Urinary bladder (tissue), 4 donors: Measurements from ENCODE around the gene DLL4. TPM values are rescaled to one million over a fixed set of nuclear protein-coding genes. Genes with fewer than 3 reads are reported as not detected.

Experiments used
- DNase-seq: peaks from one replicate; pipeline ENCODE4 v3.0.0-alpha.2; 2015; ENCODE audit errors: extremely low spot score
- H3K27ac ChIP-seq: one replicate; pipeline ENCODE4 v1.5.1; 2013; ENCODE audit warnings: low read depth, mild to moderate bottlenecking, moderate library complexity
- H3K36me3 ChIP-seq: one replicate; pipeline ENCODE4 v1.6.1; 2013; ENCODE audit warnings: mild to moderate bottlenecking, moderate library complexity; ENCODE audit not compliant: insufficient read depth
- H3K4me1 ChIP-seq: one replicate; pipeline ENCODE4 v1.6.1; 2013; ENCODE audit warnings: mild to moderate bottlenecking, moderate library complexity; ENCODE audit not compliant: insufficient read depth
- H3K4me3 ChIP-seq: one replicate; pipeline ENCODE4 v1.5.1; 2013; ENCODE audit warnings: low read depth, low read length
- WGBS: extraction: QIAGEN DNeasy Blood & Tissue Kit; methylation state at CpG from one replicate; pipeline ENCODE4 v1.1.7; 2013; 5-methylcytosine and 5-hydroxymethylcytosine counted together
- polyA plus RNA-seq: library from polyadenylated mRNA; stranded (reverse); fragments of 200-250 nt; gene quantifications from one replicate; pipeline ENCODE4 v1.2.3, GENCODE V29; 2013
- total RNA-seq: library from RNA; depleted of rRNA; stranded (reverse); fragments of >200 nt; gene quantifications from one replicate; pipeline ENCODE4 v1.2.3, GENCODE V29; 2014
- donor health status: healthy with polysubstance abuse.
- donor health status: healthy.

The DLL4 gene
- total and polyA plus RNA-seq, 2 donors, result 11.2 to 11.8 TPM

DNA sequence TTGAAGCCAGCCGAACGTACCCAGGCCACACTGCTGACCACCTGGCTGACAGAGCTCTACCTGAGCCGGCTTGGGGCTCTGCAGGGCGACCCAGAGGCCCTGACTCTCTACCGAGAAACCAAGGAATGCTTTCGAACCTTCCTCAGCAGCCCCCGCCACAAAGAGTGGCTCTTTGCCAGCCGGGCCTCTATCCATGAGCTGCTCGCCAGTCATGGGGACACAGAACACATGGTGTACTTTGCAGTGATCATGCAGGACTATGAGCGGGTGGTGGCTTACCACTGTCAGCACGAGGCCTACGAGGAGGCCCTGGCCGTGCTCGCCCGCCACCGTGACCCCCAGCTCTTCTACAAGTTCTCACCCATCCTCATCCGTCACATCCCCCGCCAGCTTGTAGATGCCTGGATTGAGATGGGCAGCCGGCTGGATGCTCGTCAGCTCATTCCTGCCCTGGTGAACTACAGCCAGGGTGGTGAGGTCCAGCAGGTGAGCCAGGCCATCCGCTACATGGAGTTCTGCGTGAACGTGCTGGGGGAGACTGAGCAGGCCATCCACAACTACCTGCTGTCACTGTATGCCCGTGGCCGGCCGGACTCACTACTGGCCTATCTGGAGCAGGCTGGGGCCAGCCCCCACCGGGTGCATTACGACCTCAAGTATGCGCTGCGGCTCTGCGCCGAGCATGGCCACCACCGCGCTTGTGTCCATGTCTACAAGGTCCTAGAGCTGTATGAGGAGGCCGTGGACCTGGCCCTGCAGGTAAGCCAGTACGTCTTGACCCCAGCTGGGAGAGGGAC is 28.7 kb upstream of the DLL4 start:
- H3K4me1 ChIP-seq, result no peaks in the 10 kb centered on the region
- no peak overlapping the region for H3K27ac ChIP-seq
- H3K4me3 ChIP-seq, result no peak overlapping the region
- no peak for DNase-seq
- WGBS, result 87% methylated on average over 36 of the region's 36 CpGs
- H3K36me3 ChIP-seq, result peaks cover 4% of the 10 kb centered on the region

DNA sequence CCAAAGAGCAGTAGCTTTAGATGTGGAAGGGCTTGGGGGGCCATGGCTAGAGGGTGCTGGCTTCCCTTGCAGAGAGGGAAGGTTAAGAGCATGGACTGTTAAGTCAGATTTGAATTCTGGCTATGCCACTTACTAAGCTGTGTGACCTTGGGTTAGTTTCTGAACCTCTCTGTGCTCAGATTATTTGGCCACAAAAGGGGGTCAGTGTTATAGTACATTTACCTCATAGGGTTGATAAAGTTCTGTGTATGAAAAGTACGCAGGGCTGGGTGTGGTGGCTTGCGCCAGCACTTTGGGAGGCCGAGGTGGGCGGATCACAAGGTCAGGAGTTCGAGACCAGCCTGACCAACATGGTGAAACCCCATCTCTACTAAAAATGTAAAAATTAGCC is 28.1 kb upstream of the DLL4 start:
- peaks cover 4% of the 10 kb centered on the region for H3K36me3 ChIP-seq

DNA sequence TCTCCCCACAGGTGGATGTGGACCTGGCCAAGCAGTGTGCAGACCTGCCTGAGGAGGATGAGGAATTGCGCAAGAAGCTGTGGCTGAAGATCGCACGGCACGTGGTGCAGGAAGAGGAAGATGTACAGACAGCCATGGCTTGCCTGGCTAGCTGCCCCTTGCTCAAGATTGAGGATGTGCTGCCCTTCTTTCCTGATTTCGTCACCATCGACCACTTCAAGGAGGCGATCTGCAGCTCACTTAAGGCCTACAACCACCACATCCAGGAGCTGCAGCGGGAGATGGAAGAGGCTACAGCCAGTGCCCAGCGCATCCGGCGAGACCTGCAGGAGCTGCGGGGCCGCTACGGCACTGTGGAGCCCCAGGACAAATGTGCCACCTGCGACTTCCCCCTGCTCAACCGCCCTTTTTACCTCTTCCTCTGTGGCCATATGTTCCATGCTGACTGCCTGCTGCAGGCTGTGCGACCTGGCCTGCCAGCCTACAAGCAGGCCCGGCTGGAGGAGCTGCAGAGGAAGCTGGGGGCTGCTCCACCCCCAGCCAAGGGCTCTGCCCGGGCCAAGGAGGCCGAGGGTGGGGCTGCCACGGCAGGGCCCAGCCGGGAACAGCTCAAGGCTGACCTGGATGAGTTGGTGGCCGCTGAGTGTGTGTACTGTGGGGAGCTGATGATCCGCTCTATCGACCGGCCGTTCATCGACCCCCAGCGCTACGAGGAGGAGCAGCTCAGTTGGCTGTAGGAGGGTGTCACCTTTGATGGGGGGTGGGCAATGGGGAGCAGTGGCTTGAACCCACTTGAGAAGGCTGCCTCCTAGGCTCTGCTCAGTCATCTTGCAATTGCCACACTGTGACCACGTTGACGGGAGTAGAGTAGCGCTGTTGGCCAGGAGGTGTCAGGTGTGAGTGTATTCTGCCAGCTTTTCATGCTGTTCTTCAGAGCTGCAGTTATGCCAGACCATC is 26.3 kb upstream of the DLL4 start:
- no peak for DNase-seq
- Histone ChIP-seq H3K27ac (no peak overlapping the region), H3K36me3 (peaks cover 4% of the 10 kb centered on the region), H3K4me3 (no peak overlapping the region), H3K4me1 (no peaks in the 10 kb centered on the region)
- WGBS, result 83% methylated on average over 33 of the region's 33 CpGs

More for the DNA sequence above, 28.1 kb upstream of the DLL4 start:
- WGBS, result 76% methylated on average over 5 of the region's 5 CpGs
- H3K4me3 ChIP-seq, result no peak overlapping the region
- DNase-seq, result no peak
- no peak overlapping the region for H3K27ac ChIP-seq
- no peaks in the 10 kb centered on the region for H3K4me1 ChIP-seq

DNA sequence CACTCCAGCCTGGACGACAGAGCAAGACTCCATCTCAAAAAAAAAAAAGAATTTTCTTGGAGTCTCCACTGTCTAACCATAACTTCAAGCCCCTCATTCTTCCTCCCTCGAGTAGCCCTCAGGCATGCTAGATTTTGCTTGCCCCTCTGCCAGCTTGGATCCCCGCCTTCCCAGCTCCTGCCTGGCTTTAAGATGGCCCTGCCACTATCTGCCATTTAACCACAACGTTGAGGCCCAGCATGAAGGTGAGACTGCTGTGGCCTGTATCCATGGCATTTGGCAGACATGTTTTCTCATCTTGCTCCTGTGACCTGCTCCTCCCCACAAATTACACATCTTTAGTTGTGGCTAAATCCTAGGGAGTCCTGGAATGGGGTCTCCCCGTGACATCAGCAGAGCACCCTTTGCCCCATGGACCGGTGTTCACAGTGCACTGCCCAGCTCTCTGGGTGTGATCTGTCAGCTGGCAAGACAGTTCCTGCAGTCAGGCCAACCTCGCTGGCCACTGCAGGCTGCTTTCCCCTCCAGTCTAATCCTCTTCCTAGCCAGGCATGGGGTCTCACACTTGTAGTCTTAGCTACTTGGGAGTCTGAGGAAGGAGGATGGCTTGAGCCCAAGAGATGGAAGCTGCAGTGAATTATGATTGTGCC is 24.5 kb upstream of the DLL4 start:
- no peak overlapping the region for H3K27ac ChIP-seq
- H3K4me1 ChIP-seq, result no peaks in the 10 kb centered on the region
- H3K36me3 ChIP-seq, result peaks cover 4% of the 10 kb centered on the region
- H3K4me3 ChIP-seq, result no peak overlapping the region
- 73% methylated on average over 7 of the region's 7 CpGs for WGBS
- DNase-seq, result no peak

DNA sequence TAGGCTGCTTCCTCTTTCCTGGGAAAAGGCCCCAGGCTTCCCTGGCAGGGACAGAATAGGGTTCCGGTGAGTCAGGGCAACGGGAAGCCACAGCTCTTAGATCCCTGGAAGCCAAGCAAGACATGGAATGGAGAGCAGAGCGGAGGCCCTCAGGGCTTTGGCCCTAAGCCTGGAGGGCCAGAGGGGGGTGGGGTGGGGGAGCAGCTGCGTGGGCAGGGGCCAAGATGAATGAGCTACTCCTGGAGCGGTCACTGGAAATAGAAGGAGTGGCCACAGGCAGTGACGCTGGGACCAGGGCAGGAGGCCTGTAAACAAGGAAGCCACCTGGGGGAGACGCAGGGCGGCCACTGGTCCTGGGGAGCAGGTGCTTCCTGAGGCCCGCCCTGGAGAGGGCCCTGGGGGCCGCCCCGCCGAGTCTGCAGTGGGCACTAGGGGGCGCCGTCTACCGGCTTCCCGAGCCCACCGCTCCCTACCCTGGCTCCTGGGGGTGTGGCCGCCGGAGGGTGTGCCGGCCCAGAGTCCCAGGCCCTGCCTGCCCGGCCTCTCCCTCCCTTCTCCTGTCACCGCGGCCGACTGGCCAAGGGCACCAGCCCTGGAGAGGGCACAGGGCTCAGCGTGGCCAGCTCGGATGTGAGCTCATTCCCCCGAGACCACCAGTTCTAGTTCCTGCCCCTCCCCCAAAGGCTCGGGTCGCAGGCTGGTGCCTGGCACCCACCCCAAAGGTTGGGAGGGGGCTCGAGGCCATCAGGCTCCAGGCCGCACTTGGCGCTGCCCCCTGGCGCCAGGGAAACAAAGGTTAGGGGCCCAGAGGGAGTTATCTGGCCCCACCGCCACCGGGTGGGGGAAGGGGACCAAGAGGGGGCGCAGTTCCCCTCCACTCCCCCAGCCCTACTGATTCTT is 22.8 kb upstream of the DLL4 start:
- no peak for DNase-seq
- no peaks in the 10 kb centered on the region for H3K4me1 ChIP-seq
- H3K4me3 ChIP-seq, result peak overlapping the region; percentile 41
- peaks cover 4% of the 10 kb centered on the region for H3K36me3 ChIP-seq
- peak overlapping the region; percentile 92 for H3K27ac ChIP-seq
- 2% methylated on average over 36 of the region's 36 CpGs for WGBS

DNA sequence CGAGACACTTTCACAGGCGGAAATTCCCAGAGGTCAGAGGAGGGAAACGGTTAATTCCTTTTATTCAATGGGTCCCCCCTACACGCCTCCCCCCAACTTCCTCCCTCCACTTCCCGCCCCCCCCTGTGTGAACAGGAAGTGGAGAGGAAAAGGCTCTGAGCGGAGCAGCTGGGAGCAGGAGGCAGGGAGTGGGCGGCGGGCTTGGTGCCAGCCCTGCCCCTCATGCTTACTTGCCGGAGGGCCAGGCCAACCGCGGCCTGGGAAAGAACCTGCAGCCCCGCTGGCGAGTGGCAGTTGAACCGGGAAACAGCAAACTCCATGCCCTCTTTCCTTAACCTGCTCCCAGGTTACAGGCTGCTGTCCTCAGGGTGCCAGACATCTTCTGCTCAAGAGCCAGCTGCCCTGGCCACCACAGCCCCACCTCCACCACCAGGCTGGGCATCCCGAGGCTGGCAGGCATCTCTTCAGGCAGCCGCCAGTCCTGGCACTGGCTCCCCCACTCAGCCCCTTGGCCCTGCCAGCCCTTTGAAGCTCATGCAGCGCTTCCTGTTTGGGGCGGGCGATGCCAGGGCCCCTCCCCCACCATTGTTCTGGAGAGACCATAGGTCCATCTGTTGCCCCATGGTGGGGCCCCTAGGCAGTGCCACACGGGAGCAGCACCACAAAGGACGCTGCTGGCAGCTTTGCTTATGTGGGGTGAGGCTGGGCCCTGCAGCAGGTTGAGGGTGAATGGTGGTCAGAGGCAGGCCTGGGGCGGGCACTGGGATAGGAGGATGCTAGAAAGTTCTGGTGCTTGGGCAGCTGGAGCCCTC is 21.9 kb upstream of the DLL4 start:
- H3K4me3 ChIP-seq, result peak overlapping the region; percentile 41
- peaks cover 4% of the 10 kb centered on the region for H3K36me3 ChIP-seq
- DNase-seq, result no peak
- H3K27ac ChIP-seq, result peak overlapping the region; percentile 92
- 30% methylated on average over 22 of the region's 22 CpGs for WGBS
- no peaks in the 10 kb centered on the region for H3K4me1 ChIP-seq

DNA sequence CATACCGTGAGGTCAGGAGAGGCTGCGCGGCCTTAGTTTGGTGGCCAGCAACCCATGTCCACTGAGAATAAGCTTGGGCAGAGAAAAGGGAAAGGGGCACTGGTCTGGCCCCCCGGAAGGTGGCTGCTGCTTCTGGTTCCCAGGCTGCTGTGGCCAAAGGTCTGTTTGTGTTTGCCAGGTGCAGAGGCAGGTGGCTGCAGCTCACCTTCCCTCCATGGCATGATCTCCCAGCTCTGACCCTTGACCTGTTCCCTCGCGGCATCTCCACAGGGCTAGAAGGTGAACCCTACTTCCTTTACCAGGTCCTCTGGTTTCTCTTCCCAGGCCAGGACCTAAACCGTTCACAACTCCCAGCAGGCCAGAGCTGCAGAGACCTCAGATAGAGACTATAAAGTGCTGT is 21.0 kb upstream of the DLL4 start:
- peaks cover under 1% of the 10 kb centered on the region for H3K36me3 ChIP-seq
- H3K4me1 ChIP-seq, result no peaks in the 10 kb centered on the region
- DNase-seq, result no peak
- H3K27ac ChIP-seq, result no peak overlapping the region
- 89% methylated on average over 7 of the region's 7 CpGs for WGBS
- no peak overlapping the region for H3K4me3 ChIP-seq

DNA sequence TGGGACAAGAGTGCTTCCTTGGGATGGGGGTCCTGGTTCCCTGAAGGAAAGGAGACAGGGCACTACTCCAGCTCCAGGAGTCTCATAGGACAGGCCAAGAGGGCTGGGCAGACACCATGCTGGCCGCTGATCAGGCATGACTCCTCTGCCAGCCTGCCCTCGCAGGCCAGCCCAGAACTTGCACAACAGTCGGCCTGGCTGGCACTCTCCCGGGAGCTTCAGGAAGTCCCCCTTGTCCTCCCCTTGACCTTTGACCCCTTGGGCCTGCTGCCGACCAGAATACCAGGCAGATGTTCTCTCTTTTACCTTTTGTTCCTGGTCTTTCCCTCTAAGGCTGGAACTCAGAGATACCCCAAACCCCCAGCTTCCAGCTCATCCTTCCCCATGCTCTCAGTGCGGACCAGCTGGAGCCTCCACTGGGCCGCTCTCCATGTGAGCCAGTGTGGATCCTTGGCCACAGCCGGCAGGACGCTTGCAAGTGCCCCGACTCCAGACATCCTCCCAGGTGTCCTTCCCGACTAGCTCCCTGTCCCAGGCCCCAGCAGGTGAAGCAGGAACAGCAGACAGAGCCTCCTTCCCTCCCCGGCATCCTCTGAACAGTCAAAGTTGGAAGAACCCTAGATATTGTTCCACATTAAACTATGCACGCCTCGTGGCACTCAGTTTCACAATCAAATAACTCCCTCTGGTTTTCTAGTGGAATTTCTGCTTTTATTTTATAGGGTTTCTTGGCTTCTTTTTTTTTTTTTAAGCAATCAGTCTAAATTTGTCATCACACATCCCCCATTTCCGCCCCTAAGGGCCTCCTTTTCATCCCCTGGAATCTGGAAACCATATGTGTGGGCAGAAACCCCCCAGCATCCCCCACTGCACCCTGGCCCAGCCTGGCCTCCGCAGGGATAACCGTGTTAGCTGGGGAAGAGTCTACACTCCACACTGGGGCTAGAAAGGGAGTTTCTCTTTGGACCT is 19.2 kb upstream of the DLL4 start:
- no peak overlapping the region for H3K4me3 ChIP-seq
- DNase-seq, result no peak
- 69% methylated on average over 17 of the region's 17 CpGs for WGBS
- H3K27ac ChIP-seq, result no peak overlapping the region
- H3K4me1 ChIP-seq, result no peaks in the 10 kb centered on the region
- H3K36me3 ChIP-seq, result no peaks in the 10 kb centered on the region

DNA sequence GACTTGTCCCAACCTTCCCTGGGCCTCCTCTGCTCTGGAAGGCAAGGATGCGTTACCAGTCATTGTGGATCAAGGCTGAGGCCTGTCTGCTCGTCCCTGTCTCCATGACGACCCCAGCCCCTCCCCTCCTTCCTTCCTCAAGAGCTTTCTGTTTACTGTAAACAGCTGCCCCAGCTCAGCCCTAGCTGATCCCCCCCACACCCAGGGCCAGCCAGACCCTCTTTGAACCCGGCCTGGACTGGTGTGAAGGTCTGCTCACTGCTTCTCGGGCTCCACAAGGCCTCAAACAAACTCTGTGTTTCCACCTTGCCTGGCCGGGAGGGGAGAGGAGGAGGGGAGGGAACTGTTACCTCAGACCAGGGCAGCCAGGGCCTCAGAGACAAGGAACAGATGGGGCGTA is 18.0 kb upstream of the DLL4 start:
- Histone ChIP-seq H3K4me3 (no peak overlapping the region), H3K27ac (no peak overlapping the region), H3K36me3 (no peaks in the 10 kb centered on the region), H3K4me1 (no peaks in the 10 kb centered on the region)
- DNase-seq, result no peak
- 50% methylated on average over 7 of the region's 7 CpGs for WGBS

DNA sequence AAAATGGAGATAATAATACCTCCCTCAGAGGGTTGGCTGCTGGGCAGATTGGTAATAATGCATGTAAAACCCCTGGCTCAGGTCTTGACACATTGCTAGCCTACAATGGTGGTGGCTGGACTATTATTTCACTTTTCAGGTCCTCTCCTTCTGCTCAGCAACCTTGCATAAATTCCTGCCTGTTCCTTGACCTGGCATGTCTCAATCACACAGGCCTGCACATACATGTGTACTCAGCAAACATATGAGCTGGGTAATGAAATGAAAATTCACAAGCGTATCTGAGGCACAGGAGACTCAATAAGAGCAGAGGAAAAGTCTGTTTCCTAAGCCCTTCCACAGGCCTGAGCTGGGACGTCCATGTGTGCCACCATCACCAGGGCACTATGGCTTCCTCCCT is 17.4 kb upstream of the DLL4 start:
- 90% methylated on average over 2 of the region's 2 CpGs for WGBS
- Histone ChIP-seq H3K27ac (no peak overlapping the region), H3K4me3 (no peak overlapping the region), H3K36me3 (no peaks in the 10 kb centered on the region), H3K4me1 (no peaks in the 10 kb centered on the region)
- DNase-seq, result no peak

DNA sequence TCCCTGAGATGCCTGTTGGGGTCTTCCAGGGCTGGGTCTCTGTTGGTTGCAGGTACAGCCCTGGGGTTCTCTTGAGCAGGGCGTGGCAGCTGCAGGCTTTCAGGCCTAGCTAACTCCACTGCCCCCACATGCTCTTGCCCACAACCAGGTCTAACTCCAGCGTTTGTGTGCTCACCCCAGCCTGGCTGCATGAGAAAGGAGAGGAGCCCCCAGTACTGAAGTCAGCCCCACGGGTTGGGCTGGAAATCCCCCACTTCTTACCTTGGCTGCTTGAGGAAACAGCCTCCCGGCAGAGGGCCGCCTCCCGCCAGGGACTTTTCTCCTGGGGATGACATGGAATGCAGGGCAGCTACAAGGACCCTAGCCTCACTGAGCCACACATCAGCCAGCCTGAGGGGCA is 16.7 kb upstream of the DLL4 start:
- H3K36me3 ChIP-seq, result no peaks in the 10 kb centered on the region
- WGBS, result 83% methylated on average over 6 of the region's 6 CpGs
- H3K4me1 ChIP-seq, result no peaks in the 10 kb centered on the region
- H3K4me3 ChIP-seq, result no peak overlapping the region
- DNase-seq, result no peak
- H3K27ac ChIP-seq, result no peak overlapping the region
